GM18858 (cell line): ENCODE results near the gene CACNA2D3.

Source experiments
- ATAC-seq: cut with Tn5 transposase; IDR thresholded peaks from one replicate; pipeline ENCODE4 v1.9.1; 2021; ENCODE audit not compliant: unreplicated experiment

The CACNA2D3 gene

DNA sequence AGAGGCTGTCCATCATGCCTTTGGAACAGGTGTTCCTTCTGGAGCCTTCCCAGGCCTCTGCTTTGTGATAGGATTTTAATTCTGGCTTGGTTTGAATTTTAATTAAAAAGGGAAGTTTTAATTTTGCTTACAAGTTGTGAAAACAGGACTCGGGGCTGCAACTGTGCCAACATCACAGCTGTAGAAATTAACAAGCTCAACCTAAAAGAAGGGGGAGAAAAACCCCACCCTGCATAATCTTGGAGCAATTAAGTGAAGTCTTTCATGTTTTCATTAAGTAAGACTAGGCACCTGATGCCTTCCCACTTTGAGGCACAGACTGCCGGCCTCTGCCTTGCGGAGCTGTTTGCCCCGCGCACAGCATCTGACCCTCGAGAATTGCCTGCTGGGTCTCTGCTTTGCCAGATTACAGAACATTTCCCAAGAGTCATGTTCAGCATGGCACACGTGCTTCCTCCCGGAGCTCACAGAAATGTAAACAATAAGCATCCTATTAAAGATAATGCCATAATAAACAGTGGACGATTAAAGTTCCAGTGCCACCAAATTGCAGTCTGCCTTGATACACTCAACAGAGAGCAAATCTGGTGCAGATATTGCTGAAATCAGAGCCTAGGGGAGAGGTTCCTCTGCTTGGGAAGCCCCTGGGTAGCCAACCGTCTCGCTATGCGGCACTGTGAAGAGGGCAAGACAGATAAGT lies 441.3 kb downstream of the CACNA2D3 start:
- no peak for ATAC-seq

DNA sequence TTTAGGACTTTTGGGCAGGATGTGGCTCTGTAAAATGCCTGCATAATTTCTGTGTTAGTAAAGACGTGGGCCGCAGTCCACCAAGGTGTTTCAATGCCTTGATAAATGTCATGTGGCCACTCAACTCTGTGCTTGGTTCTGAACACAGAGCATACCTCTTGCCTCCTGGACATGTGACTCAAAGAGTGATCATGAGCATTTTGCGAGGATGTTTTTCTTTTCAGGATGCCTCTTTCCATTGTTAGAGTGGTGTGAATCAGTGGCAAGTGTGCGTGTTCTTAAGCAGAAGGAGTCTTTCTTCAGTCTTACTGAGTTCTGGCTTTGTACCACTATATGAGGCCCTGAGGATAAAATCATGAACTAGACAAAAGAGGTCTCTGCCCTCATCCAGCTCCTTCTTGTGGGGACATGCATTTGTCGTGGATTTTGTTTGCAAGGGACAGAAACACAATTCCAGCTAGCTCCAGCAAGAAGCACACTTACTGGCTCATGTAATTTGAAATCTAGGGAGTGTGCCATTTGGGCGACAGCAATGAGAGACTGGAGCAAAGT lies 442.1 kb downstream of the CACNA2D3 start:
- no peak for ATAC-seq

DNA sequence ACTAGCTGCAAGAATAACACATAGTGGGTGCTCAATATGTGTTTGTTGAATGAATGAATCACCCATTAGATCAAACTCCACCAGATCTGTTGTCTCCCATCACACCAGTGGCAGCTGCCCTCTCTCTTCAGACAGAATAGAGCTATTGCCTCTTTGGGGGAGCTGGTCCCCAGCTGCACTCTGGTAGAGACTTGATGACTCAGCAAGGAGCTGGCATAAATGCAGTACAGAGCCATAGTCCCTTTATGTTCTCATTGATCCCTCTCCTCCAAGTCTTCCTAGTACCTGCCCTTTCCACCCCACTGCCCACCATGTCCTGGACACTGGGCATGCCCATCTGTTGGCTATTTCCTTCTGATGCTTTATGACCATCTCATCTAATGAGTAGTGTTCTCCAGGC lies 443.6 kb downstream of the CACNA2D3 start:
- no peak for ATAC-seq

GRCh38 chr3:54567949-54568348 lies 445.6 kb downstream of the CACNA2D3 start:
- ATAC-seq = no peak

- no peak for ATAC-seq
These were observed 447.7 kb downstream of the CACNA2D3 start for GRCh38 chr3:54570008-54570407.

DNA sequence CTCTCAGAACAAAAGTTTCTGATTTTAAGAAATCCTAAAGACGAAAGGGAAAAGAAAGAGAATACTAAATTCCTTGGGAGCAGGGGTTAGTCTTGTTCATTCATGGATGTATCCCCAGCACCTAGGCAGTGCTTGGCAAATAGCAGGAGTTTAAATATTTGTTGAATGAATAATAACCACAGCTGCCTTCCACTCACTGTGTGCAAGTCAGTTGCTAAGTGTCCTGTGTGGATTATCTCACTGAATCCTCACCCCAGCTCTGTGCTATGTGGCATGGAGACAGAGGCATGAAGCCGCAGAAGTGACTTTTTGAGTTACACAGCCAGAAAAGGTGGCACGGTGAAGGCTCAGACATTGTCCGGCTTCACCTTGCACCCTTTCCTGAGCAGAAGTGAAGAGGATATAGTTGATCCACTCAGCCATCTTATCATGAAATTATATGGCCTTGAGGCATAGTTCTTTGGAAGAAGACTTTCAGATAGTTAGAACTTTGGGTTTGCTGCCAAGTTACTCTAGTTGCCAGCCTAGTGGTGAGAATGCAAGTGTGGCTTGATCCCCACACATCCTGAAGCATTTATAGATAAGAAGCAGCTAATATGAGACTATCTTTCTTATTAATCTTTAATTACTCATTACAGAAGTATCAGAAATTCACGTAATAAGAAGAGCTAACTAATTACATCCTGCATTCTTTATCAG lies 450.0 kb downstream of the CACNA2D3 start:
- ATAC-seq = no peak

- ATAC-seq = no peak
These were observed 451.5 kb downstream of the CACNA2D3 start for GRCh38 chr3:54573858-54574257.

- ATAC-seq = no peak
These were observed 452.7 kb downstream of the CACNA2D3 start for GRCh38 chr3:54574906-54575617.

- ATAC-seq = no peak
These were observed 453.2 kb downstream of the CACNA2D3 start for GRCh38 chr3:54575618-54575960.

DNA sequence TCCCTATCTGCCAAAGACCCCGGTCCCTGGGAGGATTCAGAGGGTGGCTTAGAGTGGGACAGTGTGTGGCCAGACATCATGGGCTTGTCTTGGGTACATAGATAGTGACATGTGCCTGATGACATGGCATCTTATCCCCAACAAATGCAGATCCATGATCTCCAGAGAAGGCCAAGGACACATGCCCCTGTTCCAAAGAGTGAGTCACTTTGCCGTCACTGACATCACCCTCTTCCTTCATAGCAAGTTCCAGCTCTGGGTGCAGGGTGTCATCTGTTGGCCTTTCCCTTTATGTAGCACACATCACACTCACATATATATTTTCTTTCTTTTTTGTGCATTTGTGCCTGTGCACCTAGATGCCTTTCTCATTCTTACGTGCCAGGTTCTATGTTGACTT lies 455.0 kb downstream of the CACNA2D3 start:
- ATAC-seq = no peak

DNA sequence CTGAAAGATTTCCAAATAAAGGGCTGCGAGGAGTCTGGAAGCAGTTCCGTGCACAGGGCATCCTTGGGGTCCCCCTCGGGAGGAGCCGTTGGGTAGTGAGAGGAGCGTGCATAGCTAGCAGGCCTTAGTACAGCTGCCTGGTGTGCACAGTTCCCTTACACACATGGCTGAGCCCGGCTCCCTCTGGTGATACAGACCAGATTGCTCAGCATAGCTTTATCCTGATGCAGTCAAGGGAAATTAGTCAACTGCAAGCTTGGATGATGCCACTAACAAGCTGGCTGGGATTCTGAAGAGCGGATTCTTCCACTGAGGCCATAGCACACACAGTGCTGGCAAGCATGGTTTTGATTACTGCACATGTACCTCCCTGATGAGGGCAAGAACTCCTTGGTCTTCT lies 456.1 kb downstream of the CACNA2D3 start:
- ATAC-seq = no peak

- no peak for ATAC-seq
These were observed 458.1 kb downstream of the CACNA2D3 start for GRCh38 chr3:54580453-54580852.

GRCh38 chr3:54582424-54582823 lies 460.1 kb downstream of the CACNA2D3 start:
- ATAC-seq = no peak

DNA sequence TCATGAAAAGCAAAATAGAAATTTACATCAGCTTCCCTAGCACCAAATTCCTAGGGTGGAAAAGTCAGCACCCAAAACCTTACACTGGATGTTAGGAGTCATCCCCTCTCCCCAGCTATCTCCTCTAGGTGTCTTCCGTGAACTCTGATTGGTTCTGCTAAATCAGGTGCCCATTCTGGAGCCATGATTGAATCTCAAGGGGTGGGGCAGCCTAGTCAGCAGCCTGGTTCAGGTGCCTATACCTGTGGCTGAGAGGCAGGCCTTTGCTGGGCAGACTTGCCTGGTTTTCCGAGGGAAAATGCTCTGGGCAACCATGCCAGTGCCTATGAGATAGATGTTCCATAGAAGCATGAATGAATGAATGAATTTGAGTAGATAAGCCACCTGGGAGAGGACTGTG lies 468.8 kb downstream of the CACNA2D3 start:
- no peak for ATAC-seq

- no peak for ATAC-seq
These were observed 471.3 kb downstream of the CACNA2D3 start for GRCh38 chr3:54593653-54594052.

DNA sequence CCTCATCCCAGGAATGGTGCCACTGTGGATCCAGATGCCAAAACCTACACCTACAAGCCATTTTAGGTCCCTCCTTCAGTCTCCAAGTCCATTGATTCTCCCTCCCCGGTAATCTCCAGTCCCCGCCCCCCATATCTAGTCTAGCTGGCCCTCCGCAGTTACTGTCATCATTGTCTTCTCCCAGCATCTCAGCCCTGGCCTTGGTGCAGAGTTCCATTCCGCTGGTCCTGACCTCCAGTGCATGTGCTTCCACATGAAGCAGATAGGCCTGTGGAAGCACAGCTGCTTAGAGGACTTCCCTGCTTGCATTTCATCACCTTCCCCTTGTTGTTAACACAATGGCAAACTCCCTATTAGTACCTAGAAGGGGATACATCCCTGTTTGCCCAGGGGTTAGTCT lies 473.7 kb downstream of the CACNA2D3 start:
- ATAC-seq = no peak

- ATAC-seq = no peak
These were observed 477.4 kb downstream of the CACNA2D3 start for GRCh38 chr3:54599716-54600115.

- no peak for ATAC-seq
These were observed 478.3 kb downstream of the CACNA2D3 start for GRCh38 chr3:54600441-54601204.

GRCh38 chr3:54604495-54604894 lies 482.1 kb downstream of the CACNA2D3 start:
- no peak for ATAC-seq

GRCh38 chr3:54608041-54608440 lies 485.7 kb downstream of the CACNA2D3 start:
- ATAC-seq = no peak

GRCh38 chr3:54619053-54619452 lies 496.7 kb downstream of the CACNA2D3 start:
- no peak for ATAC-seq
